HG02642 (cell line): ENCODE measurements around the gene ARHGEF7.
A peak's percentile ranks its signal among the peaks of the same experiment; 100 is the strongest.

Experiments used
- ATAC-seq: cut with Tn5 transposase; IDR thresholded peaks from one replicate; pipeline ENCODE4 v1.9.1; 2021; ENCODE audit warnings: mild to moderate bottlenecking; ENCODE audit not compliant: unreplicated experiment, poor library complexity

The ARHGEF7 gene

GRCh38 chr13:111095911-111096501 lies 19.1 kb upstream of the ARHGEF7 start:
- ATAC-seq: no peak

GRCh38 chr13:111099290-111099689 lies 15.8 kb upstream of the ARHGEF7 start:
- no peak for ATAC-seq

GRCh38 chr13:111110054-111110453 lies 5.1 kb upstream of the ARHGEF7 start:
- ATAC-seq: no peak

GRCh38 chr13:111111376-111111937 lies 3.7 kb upstream of the ARHGEF7 start:
- ATAC-seq: no peak

GRCh38 chr13:111112196-111112595 lies 2.9 kb upstream of the ARHGEF7 start:
- no peak for ATAC-seq

- ATAC-seq: peak; percentile 39
Measured at GRCh38 chr13:111114362-111115060, 599 bp upstream of the ARHGEF7 start.

- ATAC-seq: peak; percentile 12
Measured at GRCh38 chr13:111115965-111116521, 933 bp downstream of the ARHGEF7 start.

GRCh38 chr13:111116856-111117255 lies 1.7 kb downstream of the ARHGEF7 start:
- ATAC-seq: no peak

GRCh38 chr13:111117289-111117688 lies 2.2 kb downstream of the ARHGEF7 start:
- no peak for ATAC-seq

- ATAC-seq: no peak
Measured at GRCh38 chr13:111117961-111118360, 2.9 kb downstream of the ARHGEF7 start.

- no peak for ATAC-seq
Measured at GRCh38 chr13:111118898-111119607, 3.9 kb downstream of the ARHGEF7 start.

GRCh38 chr13:111119966-111120365 lies 4.9 kb downstream of the ARHGEF7 start:
- no peak for ATAC-seq

- ATAC-seq: no peak
Measured at GRCh38 chr13:111120422-111120821, 5.3 kb downstream of the ARHGEF7 start.

- ATAC-seq: no peak
Measured at GRCh38 chr13:111120913-111121312, 5.8 kb downstream of the ARHGEF7 start.

- ATAC-seq: no peak
Measured at GRCh38 chr13:111121506-111121905, 6.4 kb downstream of the ARHGEF7 start.

GRCh38 chr13:111122056-111122455 lies 6.9 kb downstream of the ARHGEF7 start:
- ATAC-seq: no peak

- ATAC-seq: no peak
Measured at GRCh38 chr13:111122631-111123030, 7.5 kb downstream of the ARHGEF7 start.

- no peak for ATAC-seq
Measured at GRCh38 chr13:111123221-111123620, 8.1 kb downstream of the ARHGEF7 start.

GRCh38 chr13:111123649-111124048 lies 8.5 kb downstream of the ARHGEF7 start:
- no peak for ATAC-seq

- ATAC-seq: no peak
Measured at GRCh38 chr13:111126509-111126908, 11.4 kb downstream of the ARHGEF7 start.
